PC-9 (cell line): ENCODE data around the gene FKBP1A. TPM values are rescaled to one million over a fixed set of nuclear protein-coding genes. Genes with fewer than 3 reads are reported as not detected.

Source experiments
- BruUV-seq: library from RNA; stranded (reverse); fragments of 400-500 nt; replicated peaks from 2 replicates; lab custom pipeline; 2021; lab: Mats Ljungman, UMichigan
- CTCF ChIA-PET: fragments of 300-600 bp; sonication (Branson Sonifier 250); formaldehyde crosslinking; loops from one replicate; lab custom pipeline; 2022; ENCODE audit warnings: antibody characterized with exemption; lab: Charles Lee
- POLR2A ChIA-PET: fragments of 300-600 bp; sonication (Branson Sonifier 250); formaldehyde crosslinking; loops from one replicate; lab custom pipeline; 2022; ENCODE audit warnings: antibody characterized with exemption; ENCODE audit not compliant: unreplicated experiment; lab: Charles Lee
- DNase-seq, 2 experiments: peaks; one replicate each; pipeline versions ENCODE4 v3.0.0 to v3.0.0-alpha.2; 2015 to 2022; ENCODE audit warnings: mixed read lengths in 1 of 2
- H2AFZ ChIP-seq: fragments of 200-600 bp; sonication (generic); 2 replicates; pipeline ENCODE4 v1.8.1; 2017; ENCODE audit warnings: antibody characterized with exemption
- H3F3A ChIP-seq: fragments of 200-600 bp; sonication (generic); 2 replicates; pipeline ENCODE4 v1.8.1; 2017; ENCODE audit warnings: antibody characterized with exemption, mild to moderate bottlenecking, low read depth; ENCODE audit not compliant: insufficient read depth
- H3K27ac ChIP-seq: fragments of 200-600 bp; sonication (generic); 2 replicates; pipeline ENCODE4 v1.6.1; 2016; ENCODE audit warnings: mixed run types
- H3K27me3 ChIP-seq: fragments of 200-600 bp; sonication (generic); 2 replicates; pipeline ENCODE4 v1.6.1; 2016; ENCODE audit warnings: low read depth, mixed run types; ENCODE audit not compliant: insufficient read depth
- H3K36me3 ChIP-seq: fragments of 200-600 bp; sonication (generic); 2 replicates; pipeline ENCODE4 v1.6.1; 2016; ENCODE audit warnings: low read depth, mixed run types
- H3K4me1 ChIP-seq: fragments of 200-600 bp; sonication (generic); replicated peaks from 2 replicates; pipeline ENCODE4 v1.6.1; 2016; ENCODE audit warnings: mixed run types; ENCODE audit not compliant: insufficient read depth
- H3K4me2 ChIP-seq: fragments of 200-600 bp; sonication (generic); 2 replicates; pipeline ENCODE4 v1.6.1; 2017; ENCODE audit warnings: mixed run types
- H3K4me3 ChIP-seq: fragments of 200-600 bp; sonication (generic); 2 replicates; pipeline ENCODE4 v1.6.1; 2016; ENCODE audit warnings: mixed run types
- H3K79me2 ChIP-seq: fragments of 200-600 bp; sonication (generic); 2 replicates; pipeline ENCODE4 v1.6.1; 2017; ENCODE audit warnings: low read depth, mixed run types
- H3K9me2 ChIP-seq: fragments of 200-600 bp; sonication (generic); 2 replicates; pipeline ENCODE4 v1.8.1; 2017; ENCODE audit warnings: mild to moderate bottlenecking; ENCODE audit not compliant: insufficient read depth
- H3K9me3 ChIP-seq: fragments of 200-600 bp; sonication (generic); 2 replicates; pipeline ENCODE4 v1.8.1; 2016; ENCODE audit warnings: low read depth; ENCODE audit not compliant: insufficient read depth
- H4K20me1 ChIP-seq: fragments of 200-600 bp; sonication (generic); 2 replicates; pipeline ENCODE4 v1.8.1; 2017; ENCODE audit not compliant: insufficient read depth
- EZH2 ChIP-seq: fragments of 200-600 bp; sonication (generic); IDR thresholded peaks from 2 replicates; pipeline ENCODE4 v1.8.0; 2017; ENCODE audit warnings: antibody characterized with exemption, low read depth
- intact Hi-C: fragments of 100-400 bp; cut with micrococcal nuclease; formaldehyde crosslinking; loops from one replicate; pipeline ENCODE4 v1.10.0; 2022; ENCODE audit not compliant: unreplicated experiment
- total RNA-seq: library from RNA; stranded (reverse); gene quantifications from 2 replicates; pipeline ENCODE4 v1.2.3, GENCODE V29; 2021
- TF ChIP-seq, protein P1 (sequence below): fragments of 200-600 bp; sonication (generic); conservative IDR thresholded peaks from 2 replicates; pipeline ENCODE4 v1.6.1; 2017; ENCODE audit warnings: mixed run types, antibody characterized with exemption, mild to moderate bottlenecking, moderate library complexity

FKBP1A gene
- total RNA-seq, 1 experiment from 2014 or later = 320 TPM

GRCh38 chr20:1322511-1323245 is 70.2 kb downstream of the FKBP1A start:
- TF ChIP-seq, protein P1, sequence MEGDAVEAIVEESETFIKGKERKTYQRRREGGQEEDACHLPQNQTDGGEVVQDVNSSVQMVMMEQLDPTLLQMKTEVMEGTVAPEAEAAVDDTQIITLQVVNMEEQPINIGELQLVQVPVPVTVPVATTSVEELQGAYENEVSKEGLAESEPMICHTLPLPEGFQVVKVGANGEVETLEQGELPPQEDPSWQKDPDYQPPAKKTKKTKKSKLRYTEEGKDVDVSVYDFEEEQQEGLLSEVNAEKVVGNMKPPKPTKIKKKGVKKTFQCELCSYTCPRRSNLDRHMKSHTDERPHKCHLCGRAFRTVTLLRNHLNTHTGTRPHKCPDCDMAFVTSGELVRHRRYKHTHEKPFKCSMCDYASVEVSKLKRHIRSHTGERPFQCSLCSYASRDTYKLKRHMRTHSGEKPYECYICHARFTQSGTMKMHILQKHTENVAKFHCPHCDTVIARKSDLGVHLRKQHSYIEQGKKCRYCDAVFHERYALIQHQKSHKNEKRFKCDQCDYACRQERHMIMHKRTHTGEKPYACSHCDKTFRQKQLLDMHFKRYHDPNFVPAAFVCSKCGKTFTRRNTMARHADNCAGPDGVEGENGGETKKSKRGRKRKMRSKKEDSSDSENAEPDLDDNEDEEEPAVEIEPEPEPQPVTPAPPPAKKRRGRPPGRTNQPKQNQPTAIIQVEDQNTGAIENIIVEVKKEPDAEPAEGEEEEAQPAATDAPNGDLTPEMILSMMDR = no peak
- no peak for TF ChIP-seq EZH2
- Histone ChIP-seq H3K4me2 (no peak overlapping the region), H3K27me3 (no peaks in the 10 kb centered on the region), H3K27ac (no peak overlapping the region), H3K4me3 (no peak overlapping the region), H3K9me2 (no peaks in the 10 kb centered on the region), H3K36me3 (no peaks in the 10 kb centered on the region), H2AFZ (no peak overlapping the region), H3K4me1 (peaks cover 21% of the 10 kb centered on the region), H3F3A (peaks cover 4% of the 10 kb centered on the region; the same call in 1 of the 2 replicates), H4K20me1 (no peaks in the 10 kb centered on the region), H3K79me2 (peaks cover 24% of the 10 kb centered on the region), H3K9me3 (no peaks in the 10 kb centered on the region)
- intact Hi-C loops = loop anchor here (10.0 kb wide), 1 partner anchor 482 kb away; no protein-coding TSS in a partner anchor
- no TSS peak for BruUV-seq
- ChIA-PET POLR2A (no interaction called here), CTCF (interaction anchor here (0.7 kb wide), 1 partner anchor 314 kb away, joined by 3 read pairs; no protein-coding TSS in a partner anchor)
- DNase-seq = no peak

DNA sequence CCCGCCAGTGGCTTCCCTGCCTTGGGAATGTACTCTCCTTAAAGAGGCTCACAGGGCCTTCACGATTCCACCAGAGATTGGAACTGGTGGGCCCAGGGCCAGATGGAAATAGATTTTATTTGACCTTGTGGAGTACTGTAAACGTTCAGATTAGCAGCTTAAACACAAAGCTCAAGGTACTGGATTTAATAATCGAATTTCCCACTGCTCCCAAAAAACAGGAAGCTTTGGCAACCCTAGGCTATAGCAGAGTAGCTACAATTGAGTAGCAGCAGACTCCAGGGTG is 71.3 kb downstream of the FKBP1A start:
- intact Hi-C loops = loop anchor here (10.0 kb wide), 1 partner anchor 483 kb away; no protein-coding TSS in a partner anchor
- Histone ChIP-seq H3K9me3 (no peaks in the 10 kb centered on the region), H3K79me2 (peaks cover 14% of the 10 kb centered on the region), H3K27me3 (no peaks in the 10 kb centered on the region), H3K27ac (no peak overlapping the region), H2AFZ (no peak overlapping the region), H3K9me2 (no peaks in the 10 kb centered on the region), H3K4me2 (no peak overlapping the region), H3K36me3 (no peaks in the 10 kb centered on the region), H3K4me3 (no peak overlapping the region), H4K20me1 (no peaks in the 10 kb centered on the region), H3F3A (no peaks in the 10 kb centered on the region; the same call in 1 of the 2 replicates), H3K4me1 (peaks cover 11% of the 10 kb centered on the region)
- no TSS peak for BruUV-seq
- CTCF ChIA-PET = no interaction called here
- POLR2A ChIA-PET = no interaction called here
- DNase-seq = no peak
- no peak for TF ChIP-seq EZH2
- TF ChIP-seq, protein P1 = no peak

DNA sequence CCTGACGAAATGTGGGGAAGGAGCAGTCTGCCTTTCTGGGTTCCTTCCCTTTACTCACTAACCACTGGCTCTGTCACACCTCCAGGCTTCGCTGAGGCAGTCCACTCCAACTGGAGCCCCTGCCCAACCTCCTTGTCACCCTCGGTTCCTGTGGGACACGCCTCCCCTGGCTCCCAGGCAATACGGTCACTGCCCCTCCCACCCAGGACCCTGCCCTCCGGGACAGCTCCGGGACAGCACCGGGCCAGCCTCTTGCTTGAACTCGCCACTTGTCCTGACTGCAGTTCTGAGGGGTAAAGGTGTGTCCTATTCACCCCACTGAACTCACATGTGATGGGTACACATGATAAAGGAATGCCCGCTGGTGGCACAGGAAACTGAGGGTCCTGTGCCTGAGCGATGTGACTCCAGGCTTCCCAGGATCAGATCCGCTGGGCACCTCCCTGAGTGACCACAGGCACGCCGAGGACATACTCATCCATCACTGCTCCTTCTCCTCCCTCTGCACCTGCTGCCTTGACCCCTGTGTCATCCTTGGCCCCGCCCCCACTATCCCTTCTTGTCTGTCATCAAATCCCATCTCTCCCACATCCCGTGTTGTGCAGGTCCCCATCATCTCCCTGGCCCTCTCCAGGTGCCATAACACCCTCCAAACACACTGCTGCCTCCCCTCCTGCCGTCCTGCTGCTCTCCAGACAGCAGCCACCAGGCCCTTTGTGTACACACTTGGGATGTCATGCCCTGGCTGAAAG is 71.8 kb downstream of the FKBP1A start:
- POLR2A ChIA-PET = no interaction called here
- Histone ChIP-seq H3K4me1 (peaks cover 5% of the 10 kb centered on the region), H3K9me2 (no peaks in the 10 kb centered on the region), H2AFZ (no peak overlapping the region), H4K20me1 (no peaks in the 10 kb centered on the region), H3F3A (no peaks in the 10 kb centered on the region; the same call in 1 of the 2 replicates), H3K4me2 (no peak overlapping the region), H3K27me3 (no peaks in the 10 kb centered on the region), H3K9me3 (no peaks in the 10 kb centered on the region), H3K27ac (no peak overlapping the region), H3K79me2 (peaks cover 8% of the 10 kb centered on the region), H3K36me3 (no peaks in the 10 kb centered on the region), H3K4me3 (no peak overlapping the region)
- intact Hi-C loops = loop anchor here (10.0 kb wide), 1 partner anchor 484 kb away; no protein-coding TSS in a partner anchor
- no peak for DNase-seq
- CTCF ChIA-PET = no interaction called here
- no peak for TF ChIP-seq EZH2
- TF ChIP-seq, protein P1 = no peak
- BruUV-seq = no TSS peak
